ENCODE data around the gene CREB5. TPM values are rescaled to one million over a fixed set of nuclear protein-coding genes. Genes with fewer than 3 reads are reported as not detected.

The CREB5 gene
- total RNA-seq, 1 donor from 2014 or later = 13.6 TPM

DNA sequence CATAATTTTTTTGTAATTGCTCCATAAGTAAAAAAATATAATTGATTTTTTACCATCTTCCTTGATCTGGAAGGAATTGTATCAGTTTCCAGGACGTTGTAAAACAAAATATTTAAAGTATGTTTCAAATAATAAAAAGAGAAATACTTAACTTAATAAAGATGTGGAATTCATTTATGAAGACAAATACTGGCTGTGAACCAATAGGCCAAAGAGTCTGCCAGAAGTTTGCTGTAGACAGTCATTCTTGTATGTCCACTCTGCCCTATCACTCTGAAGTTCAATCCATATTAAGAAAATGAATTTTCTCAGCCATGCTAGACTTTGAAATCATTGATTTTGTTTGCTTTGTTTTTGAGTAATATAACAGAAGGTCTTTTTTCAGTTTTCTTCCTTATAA lies 289.4 kb downstream of the CREB5 start:
- peaks cover 14% of the 10 kb centered on the region for H3K9me3 Mint-ChIP-seq

DNA sequence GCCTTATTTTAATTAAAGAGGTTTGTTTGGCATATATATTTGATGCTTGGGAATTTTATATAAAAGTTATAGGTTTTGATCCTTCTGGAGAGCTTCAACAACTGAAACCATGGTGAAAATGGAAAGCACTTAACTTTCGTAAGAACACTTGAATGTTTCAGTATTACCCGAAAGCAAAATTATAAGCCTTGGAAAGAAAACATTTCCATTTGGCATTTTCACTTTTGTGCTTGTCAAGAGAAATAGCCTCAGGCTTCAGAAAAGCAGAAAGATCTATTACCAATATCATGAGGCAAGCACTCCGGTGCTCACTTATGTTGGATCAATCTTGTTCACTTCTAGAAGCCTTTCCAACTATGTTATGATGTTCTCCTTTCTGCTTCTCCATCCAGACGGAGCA lies 289.9 kb downstream of the CREB5 start:
- H3K27ac Mint-ChIP-seq = no peak overlapping the region
- H3K27me3 Mint-ChIP-seq (ENCODE audit: low read depth) = no peaks in the 10 kb centered on the region
- H3K4me1 Mint-ChIP-seq = peaks cover 35% of the 10 kb centered on the region
- H3K36me3 Mint-ChIP-seq = peaks cover 5% of the 10 kb centered on the region
- H3K9me3 Mint-ChIP-seq = peaks cover 14% of the 10 kb centered on the region
- TF ChIP-seq, protein P1, sequence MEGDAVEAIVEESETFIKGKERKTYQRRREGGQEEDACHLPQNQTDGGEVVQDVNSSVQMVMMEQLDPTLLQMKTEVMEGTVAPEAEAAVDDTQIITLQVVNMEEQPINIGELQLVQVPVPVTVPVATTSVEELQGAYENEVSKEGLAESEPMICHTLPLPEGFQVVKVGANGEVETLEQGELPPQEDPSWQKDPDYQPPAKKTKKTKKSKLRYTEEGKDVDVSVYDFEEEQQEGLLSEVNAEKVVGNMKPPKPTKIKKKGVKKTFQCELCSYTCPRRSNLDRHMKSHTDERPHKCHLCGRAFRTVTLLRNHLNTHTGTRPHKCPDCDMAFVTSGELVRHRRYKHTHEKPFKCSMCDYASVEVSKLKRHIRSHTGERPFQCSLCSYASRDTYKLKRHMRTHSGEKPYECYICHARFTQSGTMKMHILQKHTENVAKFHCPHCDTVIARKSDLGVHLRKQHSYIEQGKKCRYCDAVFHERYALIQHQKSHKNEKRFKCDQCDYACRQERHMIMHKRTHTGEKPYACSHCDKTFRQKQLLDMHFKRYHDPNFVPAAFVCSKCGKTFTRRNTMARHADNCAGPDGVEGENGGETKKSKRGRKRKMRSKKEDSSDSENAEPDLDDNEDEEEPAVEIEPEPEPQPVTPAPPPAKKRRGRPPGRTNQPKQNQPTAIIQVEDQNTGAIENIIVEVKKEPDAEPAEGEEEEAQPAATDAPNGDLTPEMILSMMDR (IDR thresholded peaks at IDR 0.05; ENCODE audit: unreplicated experiment) = no peak
- DNase-seq (ENCODE audit: low spot score in 2 of 2, unreplicated experiment in 2 of 2) = no peak
- H3K4me3 Mint-ChIP-seq = no peak overlapping the region

More for the DNA sequence above, 289.4 kb downstream of the CREB5 start:
- Mint-ChIP-seq H3K4me1 (peaks cover 35% of the 10 kb centered on the region), H3K4me3 (no peak overlapping the region), H3K27ac (no peak overlapping the region), H3K36me3 (peaks cover 5% of the 10 kb centered on the region), H3K27me3 (ENCODE audit: low read depth) (no peaks in the 10 kb centered on the region)
- no peak for DNase-seq (ENCODE audit: low spot score in 2 of 2, unreplicated experiment in 2 of 2)
- TF ChIP-seq, protein P1 (IDR thresholded peaks at IDR 0.05; ENCODE audit: unreplicated experiment) = no peak

DNA sequence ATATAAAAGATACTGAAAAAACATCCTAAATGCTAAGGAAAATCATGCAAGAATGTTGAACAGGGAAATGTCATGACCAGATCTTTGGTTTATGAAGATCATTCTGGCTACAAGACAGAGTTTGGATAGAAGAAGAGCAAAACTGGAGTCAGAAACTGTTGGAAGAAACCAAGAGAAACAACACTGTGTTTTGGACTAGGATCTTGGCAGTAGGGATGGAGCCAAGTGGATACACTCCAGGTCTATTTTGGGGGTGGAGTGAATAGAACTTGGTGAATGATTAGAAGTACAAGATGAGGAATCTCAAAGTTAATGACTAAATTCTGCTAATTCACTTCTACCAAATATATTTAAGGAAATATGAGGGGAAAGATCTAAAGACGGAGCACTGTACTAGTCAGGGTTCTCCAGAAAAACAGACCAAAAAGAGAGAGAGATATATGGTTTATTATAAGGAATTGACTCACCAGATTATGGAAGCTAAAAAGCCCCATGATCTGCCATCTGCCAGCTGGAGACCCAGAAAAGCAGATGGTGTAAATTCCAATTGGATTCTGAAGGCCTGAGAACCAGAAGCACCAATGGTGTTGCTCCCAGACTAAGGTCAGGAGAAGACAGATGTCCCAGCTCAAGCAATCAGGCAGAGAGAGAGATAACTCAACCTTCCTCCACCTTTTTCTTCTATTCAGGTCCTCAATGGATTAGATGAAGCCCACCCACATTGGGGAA lies 290.9 kb downstream of the CREB5 start:
- H3K27me3 Mint-ChIP-seq (ENCODE audit: low read depth) = peaks cover 2% of the 10 kb centered on the region
- peaks cover 39% of the 10 kb centered on the region for H3K4me1 Mint-ChIP-seq
- H3K9me3 Mint-ChIP-seq = peaks cover 14% of the 10 kb centered on the region
- H3K4me3 Mint-ChIP-seq = no peak overlapping the region
- no peak overlapping the region for H3K27ac Mint-ChIP-seq
- TF ChIP-seq, protein P1 (IDR thresholded peaks at IDR 0.05; ENCODE audit: unreplicated experiment) = no peak
- H3K36me3 Mint-ChIP-seq = peaks cover 5% of the 10 kb centered on the region
- no peak for DNase-seq (ENCODE audit: low spot score in 2 of 2, unreplicated experiment in 2 of 2)

DNA sequence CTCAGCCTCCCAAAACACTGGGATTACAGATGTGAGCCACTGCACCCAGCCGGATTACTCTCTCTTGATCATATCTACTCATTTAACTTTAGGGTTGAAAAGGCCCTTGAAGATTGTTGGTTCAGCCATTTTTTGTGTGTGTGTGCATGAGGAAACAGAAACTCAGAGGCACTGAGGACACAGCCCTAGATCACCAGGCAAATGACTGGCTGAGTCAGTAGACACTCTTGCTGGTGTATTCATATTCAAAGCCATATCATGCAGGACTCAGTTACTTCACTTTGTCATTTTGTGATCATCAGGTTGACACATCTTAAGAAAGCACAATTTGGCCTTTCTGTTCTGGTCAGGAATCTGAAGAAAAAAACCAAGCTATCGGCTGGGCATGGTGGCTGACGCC lies 292.4 kb downstream of the CREB5 start:
- Mint-ChIP-seq H3K27me3 (ENCODE audit: low read depth) (peaks cover 2% of the 10 kb centered on the region), H3K9me3 (peaks cover 14% of the 10 kb centered on the region)

DNA sequence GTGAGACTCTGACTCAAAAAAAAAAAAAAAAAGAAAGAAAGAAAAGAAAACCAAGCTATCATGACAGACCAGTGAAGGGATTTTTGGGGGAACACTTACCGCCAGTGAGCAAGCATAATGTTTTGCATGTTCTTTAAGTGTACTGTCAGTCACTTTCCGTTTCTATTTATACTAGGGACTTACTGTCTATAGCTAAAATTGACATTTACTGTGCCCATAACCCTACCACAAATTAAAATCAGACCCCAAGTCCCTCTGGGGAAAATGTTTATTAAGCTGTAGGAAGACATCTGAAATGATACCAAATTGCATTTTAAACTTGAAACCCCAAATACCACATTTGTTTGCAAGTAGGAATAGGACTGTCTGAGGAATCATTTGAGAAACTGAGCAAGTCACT lies 293.0 kb downstream of the CREB5 start:
- Mint-ChIP-seq H3K27me3 (ENCODE audit: low read depth) (peaks cover 2% of the 10 kb centered on the region), H3K4me3 (no peak overlapping the region), H3K36me3 (peaks cover 5% of the 10 kb centered on the region), H3K9me3 (peaks cover 14% of the 10 kb centered on the region), H3K4me1 (peaks cover 30% of the 10 kb centered on the region), H3K27ac (no peak overlapping the region)
- no peak for DNase-seq (ENCODE audit: low spot score in 2 of 2, unreplicated experiment in 2 of 2)
- TF ChIP-seq, protein P1 (IDR thresholded peaks at IDR 0.05; ENCODE audit: unreplicated experiment) = no peak

More for the DNA sequence above, 292.4 kb downstream of the CREB5 start:
- peaks cover 36% of the 10 kb centered on the region for H3K4me1 Mint-ChIP-seq
- H3K36me3 Mint-ChIP-seq = peaks cover 5% of the 10 kb centered on the region
- TF ChIP-seq, protein P1 (IDR thresholded peaks at IDR 0.05; ENCODE audit: unreplicated experiment) = no peak
- DNase-seq (ENCODE audit: low spot score in 2 of 2, unreplicated experiment in 2 of 2) = no peak
- no peak overlapping the region for H3K4me3 Mint-ChIP-seq
- no peak overlapping the region for H3K27ac Mint-ChIP-seq

Measured in mesothelial cell of epicardium (in vitro differentiated cells).